ENCODE results near the gene HADHB. TPM values are rescaled to one million over a fixed set of nuclear protein-coding genes. Genes with fewer than 3 reads are reported as not detected.
A peak's percentile ranks its signal among the peaks of the same experiment; 100 is the strongest.
"Not testable (repeated sequence)": the region's sequence is repeated elsewhere in the genome, so short reads cannot be mapped to it uniquely, and the experiment has no call there.

Gene HADHB
- total RNA-seq, 1 donor from 2014 or later: 1,782 TPM

- DNase-seq (ENCODE audit: missing footprints) (no peak), ATAC-seq (no peak)
- intact Hi-C loops (cut with DNase I): loop anchor here (5.0 kb wide), 1 partner anchor 105 kb away; the partner anchor contains the start of genes ADGRF3 and SELENOI
Observed at GRCh38 chr2:26241928-26242436, 2.8 kb upstream of the HADHB start.

- no peak for DNase-seq (ENCODE audit: missing footprints)
- intact Hi-C loops (cut with DNase I): loop anchor here (2.0 to 5.0 kb wide), 2 partner anchors 31 to 104 kb away; partner anchors contain the start of genes ADGRF3 and SELENOI
Observed at GRCh38 chr2:26243470-26244308, 1.1 kb upstream of the HADHB start.

GRCh38 chr2:26245231-26245732 is 543 bp downstream of the HADHB start:
- DNase-seq (ENCODE audit: missing footprints) (peak; percentile 68), ATAC-seq (peak; percentile 16)
- intact Hi-C loops (cut with DNase I): loop anchor here (2.0 to 5.0 kb wide), 2 partner anchors 30 to 82 kb away; no protein-coding TSS in a partner anchor

More at GRCh38 chr2:26243470-26244308, 1.1 kb upstream of the HADHB start:
- no peak for ATAC-seq

- DNase-seq (ENCODE audit: missing footprints) (no peak), ATAC-seq (no peak)
- intact Hi-C loops (cut with DNase I): loop anchor here (2.0 to 5.0 kb wide), 2 partner anchors 29 to 81 kb away; no protein-coding TSS in a partner anchor
Observed at GRCh38 chr2:26245810-26246209, 1.1 kb downstream of the HADHB start.

- DNase-seq (ENCODE audit: missing footprints) (no peak), ATAC-seq (no peak)
- intact Hi-C loops (cut with DNase I): loop anchor here (5.0 kb wide), 1 partner anchor 80 kb away; no protein-coding TSS in a partner anchor
Observed at GRCh38 chr2:26246818-26247217, 2.1 kb downstream of the HADHB start.

- intact Hi-C loops (cut with DNase I): loop anchor here (5.0 kb wide), 1 partner anchor 78 kb away; no protein-coding TSS in a partner anchor
- no peak for DNase-seq (ENCODE audit: missing footprints)
- ATAC-seq: no peak
Observed at GRCh38 chr2:26249625-26250024, 4.9 kb downstream of the HADHB start.

GRCh38 chr2:26251893-26252292 is 7.2 kb downstream of the HADHB start:
- no peak for DNase-seq (ENCODE audit: missing footprints)
- intact Hi-C loops (cut with DNase I): no loop called here
- ATAC-seq: peak; percentile 89

GRCh38 chr2:26255759-26256384 is 11.1 kb downstream of the HADHB start:
- ATAC-seq: peak; percentile 71
- DNase-seq (ENCODE audit: missing footprints): no peak
- intact Hi-C loops (cut with DNase I): loop anchor here (2.0 kb wide), 1 partner anchor 13 kb away; no protein-coding TSS in a partner anchor

- ATAC-seq; intact Hi-C loops (cut with DNase I); DNase-seq (ENCODE audit: missing footprints): not testable (repeated sequence)
Observed at GRCh38 chr2:26258836-26259235, 14.1 kb downstream of the HADHB start.

- no peak for DNase-seq (ENCODE audit: missing footprints)
- intact Hi-C loops (cut with DNase I): loop anchor here (2.0 kb wide), 1 partner anchor 13 kb away; no protein-coding TSS in a partner anchor
- peak; percentile 53 for ATAC-seq
Observed at GRCh38 chr2:26268213-26268612, 23.5 kb downstream of the HADHB start.

- not testable (repeated sequence) for DNase-seq (ENCODE audit: missing footprints); ATAC-seq
- intact Hi-C loops (cut with DNase I): loop anchor here (2.0 kb wide), 1 partner anchor 14 kb away; no protein-coding TSS in a partner anchor
Observed at GRCh38 chr2:26268670-26269385, 24.1 kb downstream of the HADHB start.

GRCh38 chr2:26269571-26270158 is 24.9 kb downstream of the HADHB start:
- no peak for DNase-seq (ENCODE audit: missing footprints)
- intact Hi-C loops (cut with DNase I): loop anchor here (2.0 kb wide), 1 partner anchor 15 kb away; no protein-coding TSS in a partner anchor
- ATAC-seq: no peak

GRCh38 chr2:26270373-26270772 is 25.6 kb downstream of the HADHB start:
- intact Hi-C loops (cut with DNase I): no loop called here
- DNase-seq (ENCODE audit: missing footprints) (no peak), ATAC-seq (no peak)

GRCh38 chr2:26273501-26273900 is 28.8 kb downstream of the HADHB start:
- ATAC-seq (no peak), DNase-seq (ENCODE audit: missing footprints) (no peak)
- intact Hi-C loops (cut with DNase I): no loop called here

GRCh38 chr2:26274058-26274613 is 29.4 kb downstream of the HADHB start:
- DNase-seq (ENCODE audit: missing footprints) (no peak), ATAC-seq (peak; percentile 89)
- intact Hi-C loops (cut with DNase I): loop anchor here (2.0 kb wide), 1 partner anchor 29 kb away; the partner anchor contains the start of genes HADHA and HADHB

GRCh38 chr2:26276484-26277227 is 31.9 kb downstream of the HADHB start:
- ATAC-seq (no peak), DNase-seq (ENCODE audit: missing footprints) (no peak)
- intact Hi-C loops (cut with DNase I): loop anchor here (2.0 kb wide), 1 partner anchor 42 kb away; no protein-coding TSS in a partner anchor

GRCh38 chr2:26279886-26280285 is 35.1 kb downstream of the HADHB start:
- DNase-seq (ENCODE audit: missing footprints) (no peak), ATAC-seq (no peak)
- intact Hi-C loops (cut with DNase I): no loop called here

Data from Right ventricle myocardium inferior (tissue), 1 donor.